KMS-11 (cell line): ENCODE results near the gene GPR18.

Source experiments
- H2AFZ ChIP-seq: fragments of 200-600 bp; sonication (generic); 2 replicates; pipeline ENCODE4 v1.6.1; 2016; ENCODE audit warnings: antibody characterized with exemption, mixed run types, low read depth
- H3K27ac ChIP-seq: fragments of 200-600 bp; sonication (generic); 2 replicates; pipeline ENCODE4 v1.6.1; 2016; ENCODE audit warnings: mild to moderate bottlenecking, mixed run types
- H3K27me3 ChIP-seq: fragments of 200-600 bp; sonication (generic); 2 replicates; pipeline ENCODE4 v1.6.1; 2017; ENCODE audit warnings: mild to moderate bottlenecking, low read depth, mixed run types, moderate library complexity; ENCODE audit not compliant: insufficient read depth
- H3K36me3 ChIP-seq: fragments of 200-600 bp; sonication (generic); 2 replicates; pipeline ENCODE4 v1.6.1; 2017; ENCODE audit warnings: mild to moderate bottlenecking, mixed run types; ENCODE audit not compliant: insufficient read depth
- H3K4me1 ChIP-seq: fragments of 200-600 bp; sonication (generic); 2 replicates; pipeline ENCODE4 v1.6.1; 2016; ENCODE audit warnings: mild to moderate bottlenecking, low read depth, mixed run types; ENCODE audit not compliant: poor library complexity, severe bottlenecking
- H3K4me2 ChIP-seq: fragments of 200-600 bp; sonication (generic); 2 replicates; pipeline ENCODE4 v1.7.0; 2016; ENCODE audit warnings: mild to moderate bottlenecking, mixed run types
- H3K4me3 ChIP-seq: fragments of 200-600 bp; sonication (generic); IDR thresholded peaks from 2 replicates; pipeline ENCODE4 v1.6.1; 2017; ENCODE audit warnings: low read depth, low read length, mixed read lengths; ENCODE audit not compliant: insufficient read depth
- H3K79me2 ChIP-seq: fragments of 200-600 bp; sonication (generic); 2 replicates; pipeline ENCODE4 v1.6.1; 2016; ENCODE audit warnings: low read depth, mixed run types; ENCODE audit not compliant: insufficient read depth
- H3K9ac ChIP-seq: fragments of 200-600 bp; sonication (generic); 2 replicates; pipeline ENCODE4 v1.6.1; 2016; ENCODE audit warnings: mild to moderate bottlenecking, mixed run types
- H4K20me1 ChIP-seq: fragments of 200-600 bp; sonication (generic); 2 replicates; pipeline ENCODE4 v1.6.1; 2016; ENCODE audit warnings: mild to moderate bottlenecking, mixed run types; ENCODE audit not compliant: insufficient read depth
- TF ChIP-seq, protein P1 (sequence below): fragments of 200-600 bp; sonication (generic); conservative IDR thresholded peaks from 2 replicates; pipeline ENCODE4 v1.6.1; 2017; ENCODE audit warnings: low read depth, mild to moderate bottlenecking, antibody characterized with exemption, low read length, moderate library complexity, mixed read lengths

Gene GPR18

DNA sequence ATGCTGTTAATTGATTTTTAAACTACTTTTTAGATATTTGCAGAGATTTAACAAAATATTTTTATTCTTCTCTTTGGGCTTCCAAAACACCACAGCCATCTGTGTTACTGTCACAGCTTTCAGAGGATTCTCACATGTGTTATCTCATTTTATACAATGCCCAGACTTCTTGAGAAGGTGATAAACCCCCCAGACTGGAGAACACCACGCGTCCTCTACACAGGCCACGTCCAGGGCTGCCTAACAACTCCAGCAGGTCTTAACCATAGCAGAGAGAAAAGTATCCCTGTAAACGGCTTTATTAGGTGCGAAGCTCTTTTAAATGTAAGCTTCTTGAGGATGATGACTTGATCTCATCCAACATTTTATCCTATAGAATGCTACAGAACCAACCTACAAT is 47.0 kb upstream of the GPR18 start:
- no peak overlapping the region for H2AFZ ChIP-seq
- H3K4me3 ChIP-seq: no peak overlapping the region
- no peak overlapping the region for H3K27ac ChIP-seq
- H3K4me2 ChIP-seq: no peak overlapping the region
- H3K27me3 ChIP-seq: no peaks in the 10 kb centered on the region
- TF ChIP-seq, protein P1, sequence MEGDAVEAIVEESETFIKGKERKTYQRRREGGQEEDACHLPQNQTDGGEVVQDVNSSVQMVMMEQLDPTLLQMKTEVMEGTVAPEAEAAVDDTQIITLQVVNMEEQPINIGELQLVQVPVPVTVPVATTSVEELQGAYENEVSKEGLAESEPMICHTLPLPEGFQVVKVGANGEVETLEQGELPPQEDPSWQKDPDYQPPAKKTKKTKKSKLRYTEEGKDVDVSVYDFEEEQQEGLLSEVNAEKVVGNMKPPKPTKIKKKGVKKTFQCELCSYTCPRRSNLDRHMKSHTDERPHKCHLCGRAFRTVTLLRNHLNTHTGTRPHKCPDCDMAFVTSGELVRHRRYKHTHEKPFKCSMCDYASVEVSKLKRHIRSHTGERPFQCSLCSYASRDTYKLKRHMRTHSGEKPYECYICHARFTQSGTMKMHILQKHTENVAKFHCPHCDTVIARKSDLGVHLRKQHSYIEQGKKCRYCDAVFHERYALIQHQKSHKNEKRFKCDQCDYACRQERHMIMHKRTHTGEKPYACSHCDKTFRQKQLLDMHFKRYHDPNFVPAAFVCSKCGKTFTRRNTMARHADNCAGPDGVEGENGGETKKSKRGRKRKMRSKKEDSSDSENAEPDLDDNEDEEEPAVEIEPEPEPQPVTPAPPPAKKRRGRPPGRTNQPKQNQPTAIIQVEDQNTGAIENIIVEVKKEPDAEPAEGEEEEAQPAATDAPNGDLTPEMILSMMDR: no peak
- no peaks in the 10 kb centered on the region for H3K79me2 ChIP-seq
- no peak overlapping the region for H3K9ac ChIP-seq
- no peaks in the 10 kb centered on the region for H3K36me3 ChIP-seq
- no peaks in the 10 kb centered on the region for H3K4me1 ChIP-seq
- no peaks in the 10 kb centered on the region for H4K20me1 ChIP-seq

DNA sequence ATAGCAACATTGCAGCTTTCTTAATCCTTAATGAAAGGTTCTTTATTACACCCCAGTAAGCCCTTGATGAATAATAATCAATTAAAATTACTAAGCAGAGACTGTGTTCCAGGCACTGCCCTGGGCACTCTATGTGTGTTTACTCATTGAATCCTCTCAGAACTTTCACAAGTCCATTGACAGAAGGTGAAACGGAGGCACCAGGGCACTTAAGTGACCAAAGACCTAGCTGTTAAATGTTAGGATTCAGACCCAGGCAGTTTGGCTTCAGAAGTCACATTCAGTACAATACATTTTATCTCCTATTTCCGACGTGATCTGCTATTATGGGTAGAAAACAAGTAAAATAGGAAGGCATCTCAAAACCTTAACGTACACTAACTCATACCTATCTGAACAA is 46.4 kb upstream of the GPR18 start:
- H4K20me1 ChIP-seq: no peaks in the 10 kb centered on the region
- H3K4me3 ChIP-seq: no peak overlapping the region
- H3K4me2 ChIP-seq: no peak overlapping the region
- no peak overlapping the region for H3K9ac ChIP-seq
- no peaks in the 10 kb centered on the region for H3K27me3 ChIP-seq
- H3K4me1 ChIP-seq: no peaks in the 10 kb centered on the region
- no peaks in the 10 kb centered on the region for H3K79me2 ChIP-seq
- no peak overlapping the region for H2AFZ ChIP-seq
- H3K36me3 ChIP-seq: no peaks in the 10 kb centered on the region
- TF ChIP-seq, protein P1: no peak
- H3K27ac ChIP-seq: no peak overlapping the region

DNA sequence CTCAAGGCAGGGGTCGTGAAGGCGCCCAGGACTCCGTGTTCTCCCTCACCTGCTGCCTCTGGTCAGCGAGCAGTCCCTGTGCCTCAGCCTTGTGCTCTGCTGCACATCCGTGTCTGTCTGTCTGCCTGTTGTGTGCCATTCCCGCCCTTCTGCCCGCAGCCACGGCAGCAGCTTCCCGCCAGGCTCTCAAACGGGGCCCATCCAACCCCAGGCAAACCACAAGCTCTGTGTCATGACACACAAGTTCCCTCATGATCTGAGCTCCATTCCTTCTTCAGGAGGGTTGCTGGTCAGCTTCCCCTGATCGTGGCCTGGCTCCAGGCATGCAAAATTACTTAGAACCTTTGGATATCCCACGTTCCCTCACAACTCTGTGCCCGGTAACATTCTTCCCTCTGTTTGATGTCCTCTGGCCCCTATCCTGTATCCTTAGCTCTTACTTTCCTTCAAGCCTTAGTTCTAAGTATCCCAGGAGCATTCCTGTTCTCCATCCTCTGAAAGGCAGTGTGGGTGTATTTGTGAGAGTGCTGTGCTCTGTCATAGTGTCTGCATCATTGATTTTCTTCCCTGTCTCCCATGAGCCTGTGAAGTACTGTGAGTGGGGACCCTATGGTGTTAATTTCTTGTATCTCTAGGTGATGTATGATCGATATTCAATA is 45.8 kb upstream of the GPR18 start:
- no peaks in the 10 kb centered on the region for H3K27me3 ChIP-seq
- no peak overlapping the region for H3K4me2 ChIP-seq
- H3K36me3 ChIP-seq: no peaks in the 10 kb centered on the region
- no peaks in the 10 kb centered on the region for H3K4me1 ChIP-seq
- H3K79me2 ChIP-seq: no peaks in the 10 kb centered on the region
- H2AFZ ChIP-seq: no peak overlapping the region
- H3K27ac ChIP-seq: no peak overlapping the region
- H3K4me3 ChIP-seq: no peak overlapping the region
- no peaks in the 10 kb centered on the region for H4K20me1 ChIP-seq
- TF ChIP-seq, protein P1: no peak
- no peak overlapping the region for H3K9ac ChIP-seq

DNA sequence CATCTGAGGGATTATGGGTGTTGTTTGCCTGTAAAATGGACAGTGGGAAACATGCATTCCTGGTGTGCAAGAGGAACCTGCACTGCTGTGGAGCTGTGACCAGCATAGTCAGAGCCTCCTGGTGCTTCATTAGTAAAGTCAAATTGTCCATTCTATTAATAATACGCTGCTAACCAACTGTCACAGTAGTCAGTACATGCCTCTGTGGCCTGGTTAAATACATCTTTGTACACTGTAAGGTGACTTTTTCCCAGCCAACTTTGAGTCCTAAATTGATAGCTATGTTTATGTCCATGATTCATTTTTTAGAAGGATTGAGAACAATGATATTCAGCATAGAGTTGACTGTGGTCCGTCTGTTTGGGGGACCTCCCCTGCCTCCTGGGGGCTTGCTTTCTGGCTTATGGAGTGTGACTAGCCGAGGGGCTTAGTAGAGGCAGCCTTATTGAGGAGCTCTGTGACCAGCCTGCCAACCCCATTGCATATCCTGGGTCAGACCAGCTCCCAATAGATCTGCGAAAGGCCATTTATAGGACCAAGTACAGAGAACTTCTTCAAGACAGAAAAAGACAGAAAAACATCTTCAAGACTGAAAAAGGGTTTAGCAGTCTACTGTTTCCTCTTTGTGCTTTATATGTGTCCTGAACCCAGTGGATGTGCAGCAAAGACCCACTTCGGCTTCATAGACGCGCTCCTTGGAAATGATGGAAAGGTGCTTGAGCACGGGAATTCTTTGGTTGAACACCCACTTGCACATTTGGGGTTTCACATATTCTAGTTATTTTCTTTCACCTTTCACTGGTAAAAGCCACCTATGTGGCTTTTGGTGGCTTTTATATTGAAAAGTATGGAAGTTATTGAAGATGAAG is 44.7 kb upstream of the GPR18 start:
- no peak overlapping the region for H3K4me3 ChIP-seq

More for the DNA sequence above, 44.7 kb upstream of the GPR18 start:
- no peaks in the 10 kb centered on the region for H4K20me1 ChIP-seq
- no peaks in the 10 kb centered on the region for H3K79me2 ChIP-seq
- H3K9ac ChIP-seq: no peak overlapping the region
- H3K27me3 ChIP-seq: no peaks in the 10 kb centered on the region
- H3K4me1 ChIP-seq: no peaks in the 10 kb centered on the region
- no peak overlapping the region for H3K4me2 ChIP-seq
- H3K36me3 ChIP-seq: no peaks in the 10 kb centered on the region
- TF ChIP-seq, protein P1: no peak
- H2AFZ ChIP-seq: no peak overlapping the region
- H3K27ac ChIP-seq: no peak overlapping the region
